Ascending aorta (tissue), 2 donors: ENCODE data around the gene CHAF1A. TPM values are rescaled to one million over a fixed set of nuclear protein-coding genes. Genes with fewer than 3 reads are reported as not detected.

Experiments used
- DNase-seq, 2 donors: peaks; one replicate each; pipeline ENCODE4 v3.0.0-alpha.2; 2019; ENCODE audit warnings: low spot score in 2 of 2
- H3K27ac ChIP-seq, 2 donors: fragments of 200-600 bp; sonication (generic); one replicate each; pipeline ENCODE4 v1.5.1; 2016 to 2017; ENCODE audit warnings: mild to moderate bottlenecking in 1 of 2
- H3K27me3 ChIP-seq: fragments of 200-600 bp; sonication (generic); one replicate; pipeline ENCODE4 v1.5.1; 2017
- H3K36me3 ChIP-seq, 2 donors: fragments of 200-600 bp; sonication (generic); one replicate each; pipeline ENCODE4 v1.5.1; 2016
- H3K4me1 ChIP-seq, 2 donors: fragments of 200-600 bp; sonication (generic); one replicate each; pipeline ENCODE4 v1.5.1; 2016 to 2017; ENCODE audit warnings: mild to moderate bottlenecking in 1 of 2
- H3K4me3 ChIP-seq, 2 donors: fragments of 200-600 bp; sonication (generic); one replicate each; pipeline ENCODE4 v1.5.1; 2016 to 2017; ENCODE audit warnings: mild to moderate bottlenecking in 1 of 2
- H3K9me3 ChIP-seq, 2 donors: fragments of 200-600 bp; sonication (generic); one replicate each; pipeline ENCODE4 v1.5.1; 2016
- intact Hi-C: fragments of 100-400 bp; cut with DNase I; formaldehyde crosslinking; loops from one replicate; pipeline ENCODE4 v1.15.1; 2023
- total RNA-seq: library from RNA; depleted of rRNA; stranded (reverse); fragments of >200 nt; gene quantifications from one replicate; pipeline ENCODE4 v1.1.0, GENCODE V29; 2016
- TF ChIP-seq, protein P1 (sequence below), 3 experiments: fragments of 200-600 bp in 2 of 3; fragments of 450-650 bp in 1 of 3; sonication (generic) in 2 of 3; IDR thresholded peaks; one replicate each; pipeline ENCODE4 v1.5.1; 2016 to 2019; ENCODE audit warnings: antibody characterized with exemption in 3 of 3, mild to moderate bottlenecking in 1 of 3, moderate library complexity in 1 of 3

Gene CHAF1A
- total RNA-seq, 1 donor from 2014 or later = 0.85 TPM

DNA sequence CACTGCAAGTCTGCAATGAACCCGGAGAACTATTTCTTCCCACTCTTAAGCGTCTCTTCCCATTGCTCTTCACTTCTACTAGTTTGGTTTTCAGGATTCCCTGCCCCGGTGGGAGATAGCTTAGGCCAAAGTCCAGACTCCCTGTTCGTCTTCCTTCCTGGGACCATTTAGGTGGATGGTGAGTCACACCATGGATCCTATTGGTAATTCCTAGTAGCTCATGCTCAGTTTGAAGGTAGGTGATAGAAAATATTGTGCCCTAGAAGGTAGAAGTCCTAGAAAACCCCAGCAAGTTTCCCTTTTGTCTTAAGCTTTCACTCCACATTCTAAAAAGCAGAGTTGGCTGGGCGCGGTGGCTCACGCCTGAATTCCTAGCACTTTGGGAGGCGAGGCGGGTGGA lies 13.8 kb downstream of the CHAF1A start:
- Histone ChIP-seq H3K27ac (no peak overlapping the region), H3K4me3 (no peak overlapping the region), H3K36me3 (no peaks in the 10 kb centered on the region), H3K9me3 (no peaks in the 10 kb centered on the region), H3K27me3 (no peaks in the 10 kb centered on the region), H3K4me1 (peaks cover 0 to 4% of the 10 kb centered on the region in 2 donors)
- TF ChIP-seq, protein P1, sequence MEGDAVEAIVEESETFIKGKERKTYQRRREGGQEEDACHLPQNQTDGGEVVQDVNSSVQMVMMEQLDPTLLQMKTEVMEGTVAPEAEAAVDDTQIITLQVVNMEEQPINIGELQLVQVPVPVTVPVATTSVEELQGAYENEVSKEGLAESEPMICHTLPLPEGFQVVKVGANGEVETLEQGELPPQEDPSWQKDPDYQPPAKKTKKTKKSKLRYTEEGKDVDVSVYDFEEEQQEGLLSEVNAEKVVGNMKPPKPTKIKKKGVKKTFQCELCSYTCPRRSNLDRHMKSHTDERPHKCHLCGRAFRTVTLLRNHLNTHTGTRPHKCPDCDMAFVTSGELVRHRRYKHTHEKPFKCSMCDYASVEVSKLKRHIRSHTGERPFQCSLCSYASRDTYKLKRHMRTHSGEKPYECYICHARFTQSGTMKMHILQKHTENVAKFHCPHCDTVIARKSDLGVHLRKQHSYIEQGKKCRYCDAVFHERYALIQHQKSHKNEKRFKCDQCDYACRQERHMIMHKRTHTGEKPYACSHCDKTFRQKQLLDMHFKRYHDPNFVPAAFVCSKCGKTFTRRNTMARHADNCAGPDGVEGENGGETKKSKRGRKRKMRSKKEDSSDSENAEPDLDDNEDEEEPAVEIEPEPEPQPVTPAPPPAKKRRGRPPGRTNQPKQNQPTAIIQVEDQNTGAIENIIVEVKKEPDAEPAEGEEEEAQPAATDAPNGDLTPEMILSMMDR (IDR thresholded peaks at IDR 0.05) = no peak
- no peak for DNase-seq
- intact Hi-C loops = no loop called here

DNA sequence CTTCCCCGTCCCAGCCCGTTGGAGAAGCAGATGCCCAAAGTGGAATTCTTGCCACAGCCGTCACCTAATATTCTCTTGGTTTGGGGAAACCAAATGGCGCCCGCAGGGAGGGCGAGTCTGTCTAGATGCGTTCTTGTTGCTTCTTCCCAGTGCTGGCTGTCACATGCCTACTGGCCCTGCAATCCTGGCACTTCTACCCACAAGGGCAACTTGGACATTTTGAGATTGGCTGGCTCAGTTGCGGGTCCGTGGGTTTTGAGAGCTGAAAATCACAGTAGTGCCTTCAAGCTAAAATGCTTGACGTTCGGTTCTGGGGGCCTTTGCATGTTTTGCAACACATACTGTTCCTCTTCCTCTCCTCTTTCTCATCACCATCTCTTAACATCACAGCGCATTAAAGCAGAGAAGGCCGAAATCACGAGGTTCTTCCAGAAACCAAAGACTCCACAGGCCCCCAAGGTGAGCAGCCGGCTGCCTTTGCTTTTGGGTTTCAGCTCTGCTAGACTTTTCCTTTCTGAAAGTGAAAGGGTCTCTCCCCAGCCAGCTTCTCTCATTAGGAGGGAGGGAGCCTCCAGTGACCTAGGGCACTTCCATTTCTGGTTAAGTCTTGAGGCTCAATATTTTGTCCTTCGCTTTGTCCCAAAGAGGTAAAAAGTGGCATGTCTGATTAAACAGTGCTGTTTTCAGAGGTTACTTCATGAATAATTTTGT lies 21.1 kb downstream of the CHAF1A start:
- TF ChIP-seq, protein P1 (IDR thresholded peaks at IDR 0.05) = no peak
- H3K36me3 ChIP-seq = peaks cover 0 to 4% of the 10 kb centered on the region in 2 donors
- H3K27me3 ChIP-seq = no peaks in the 10 kb centered on the region
- H3K27ac ChIP-seq = no peak overlapping the region
- no peak for DNase-seq
- no peaks in the 10 kb centered on the region for H3K9me3 ChIP-seq
- intact Hi-C loops = no loop called here
- H3K4me1 ChIP-seq = no peaks in the 10 kb centered on the region
- no peak overlapping the region for H3K4me3 ChIP-seq

GRCh38 chr19:4425537-4425936 lies 23.1 kb downstream of the CHAF1A start:
- Histone ChIP-seq H3K4me3 (no peak overlapping the region), H3K9me3 (no peaks in the 10 kb centered on the region), H3K27ac (no peak overlapping the region), H3K27me3 (no peaks in the 10 kb centered on the region), H3K4me1 (no peaks in the 10 kb centered on the region), H3K36me3 (peaks cover 0 to 4% of the 10 kb centered on the region in 2 donors)
- intact Hi-C loops = no loop called here
- no peak for DNase-seq
- TF ChIP-seq, protein P1 (IDR thresholded peaks at IDR 0.05) = no peak

GRCh38 chr19:4428326-4428975 lies 26.0 kb downstream of the CHAF1A start:
- H3K27ac ChIP-seq = no peak overlapping the region
- H3K27me3 ChIP-seq = no peaks in the 10 kb centered on the region
- peaks cover 7 to 12% of the 10 kb centered on the region in 2 donors for H3K36me3 ChIP-seq
- H3K9me3 ChIP-seq = no peaks in the 10 kb centered on the region
- DNase-seq = no peak
- TF ChIP-seq, protein P1 (IDR thresholded peaks at IDR 0.05) = no peak
- no peak overlapping the region for H3K4me3 ChIP-seq
- intact Hi-C loops = no loop called here
- no peaks in the 10 kb centered on the region for H3K4me1 ChIP-seq

DNA sequence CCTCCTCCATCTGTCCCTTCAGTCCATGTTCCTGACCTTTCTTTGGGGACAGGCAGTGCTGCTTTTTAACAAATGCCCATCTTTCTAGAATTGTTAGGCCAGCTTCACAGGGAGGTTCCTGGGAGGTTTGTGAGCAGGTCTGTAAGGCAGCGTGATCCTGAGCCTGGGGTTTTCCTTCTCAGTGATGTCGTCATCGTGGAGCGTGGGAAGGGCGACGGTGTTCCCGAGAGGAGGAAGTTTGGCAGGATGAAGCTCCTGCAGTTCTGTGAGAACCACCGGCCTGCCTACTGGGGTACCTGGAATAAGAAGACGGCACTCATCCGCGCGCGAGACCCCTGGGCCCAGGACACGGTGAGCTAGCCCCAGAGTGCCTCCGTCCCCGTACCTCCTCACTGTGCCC lies 26.8 kb downstream of the CHAF1A start:
- TF ChIP-seq, protein P1 (IDR thresholded peaks at IDR 0.05) = no peak

More for the DNA sequence above, 26.8 kb downstream of the CHAF1A start:
- Histone ChIP-seq H3K27ac (no peak overlapping the region), H3K4me3 (no peak overlapping the region), H3K27me3 (no peaks in the 10 kb centered on the region), H3K9me3 (no peaks in the 10 kb centered on the region), H3K36me3 (peaks cover 7 to 12% of the 10 kb centered on the region in 2 donors), H3K4me1 (no peaks in the 10 kb centered on the region)
- no peak for DNase-seq
- intact Hi-C loops = no loop called here
